SH-SY5Y (cell line): Measurements from ENCODE around the gene FOXD1.

Experiments
- GATA2 ChIP-seq: IDR thresholded peaks from 2 replicates; pipeline ENCODE4 v1.6.1; 2011; ENCODE audit warnings: mild to moderate bottlenecking, low read depth, low read length
- GATA3 ChIP-seq: IDR thresholded peaks from 2 replicates; pipeline ENCODE4 v1.6.1; 2011; ENCODE audit warnings: low read depth, mild to moderate bottlenecking, low read length, moderate library complexity

- TF ChIP-seq GATA3: no peak
- TF ChIP-seq GATA2: no peak
Measured at GRCh38 chr5:73490088-73490487, 41.5 kb upstream of the FOXD1 start.
